Stimulated activated CD8-positive, alpha-beta memory T cell treated with anti-CD3 and anti-CD28 coated beads, Interleukin-4, amount 100 ng/mL, for 48 hours (primary cell): ENCODE results near the gene PTPN3.

Experiments
- DNase-seq: peaks from one replicate; pipeline ENCODE4 v3.0.0-alpha.2; 2020

PTPN3 gene

GRCh38 chr9:109474944-109475343 lies 23.2 kb downstream of the PTPN3 start:
- no peak for DNase-seq

GRCh38 chr9:109474170-109474569 lies 23.9 kb downstream of the PTPN3 start:
- DNase-seq, result no peak

GRCh38 chr9:109473329-109473728 lies 24.8 kb downstream of the PTPN3 start:
- DNase-seq, result no peak

GRCh38 chr9:109471475-109472393 lies 26.4 kb downstream of the PTPN3 start:
- no peak for DNase-seq

- peak; percentile 77 for DNase-seq
These were observed 28.3 kb downstream of the PTPN3 start for GRCh38 chr9:109469646-109470358.

GRCh38 chr9:109468927-109469326 lies 29.2 kb downstream of the PTPN3 start:
- DNase-seq, result no peak

GRCh38 chr9:109467936-109468335 lies 30.2 kb downstream of the PTPN3 start:
- no peak for DNase-seq

- DNase-seq, result no peak
These were observed 31.2 kb downstream of the PTPN3 start for GRCh38 chr9:109466623-109467590.

GRCh38 chr9:109463924-109464625 lies 34.0 kb downstream of the PTPN3 start:
- peak; percentile 45 for DNase-seq

GRCh38 chr9:109460576-109460975 lies 37.5 kb downstream of the PTPN3 start:
- no peak for DNase-seq

GRCh38 chr9:109459423-109459822 lies 38.7 kb downstream of the PTPN3 start:
- DNase-seq, result no peak

GRCh38 chr9:109458453-109459211 lies 39.5 kb downstream of the PTPN3 start:
- DNase-seq, result no peak

- DNase-seq, result no peak
These were observed 41.3 kb downstream of the PTPN3 start for GRCh38 chr9:109456811-109457210.

- DNase-seq, result no peak
These were observed 42.2 kb downstream of the PTPN3 start for GRCh38 chr9:109455861-109456260.

- DNase-seq, result no peak
These were observed 42.7 kb downstream of the PTPN3 start for GRCh38 chr9:109455391-109455790.

GRCh38 chr9:109454601-109455155 lies 43.4 kb downstream of the PTPN3 start:
- no peak for DNase-seq

GRCh38 chr9:109454041-109454440 lies 44.1 kb downstream of the PTPN3 start:
- DNase-seq, result no peak

GRCh38 chr9:109453210-109453842 lies 44.8 kb downstream of the PTPN3 start:
- DNase-seq, result no peak

GRCh38 chr9:109452761-109453160 lies 45.3 kb downstream of the PTPN3 start:
- DNase-seq, result no peak

GRCh38 chr9:109451311-109452025 lies 46.6 kb downstream of the PTPN3 start:
- no peak for DNase-seq
